PC-3 (cell line): ENCODE results near the gene PMEPA1. TPM values are rescaled to one million over a fixed set of nuclear protein-coding genes. Genes with fewer than 3 reads are reported as not detected.

ENCODE experiments used
- ATAC-seq: fragments of 200-7000 bp; cut with Tn5 transposase; 2 replicates; pipeline ENCODE4 v1.9.1; 2020; ENCODE audit warnings: mild to moderate bottlenecking, moderate library complexity
- BruUV-seq: library from RNA; stranded (reverse); fragments of 400-500 nt; replicated peaks from 2 replicates; lab custom pipeline; 2021; lab: Mats Ljungman, UMichigan
- CTCF ChIA-PET: fragments of 300-600 bp; sonication (Branson Sonifier 250); formaldehyde crosslinking; loops from one replicate; lab custom pipeline; 2022; ENCODE audit warnings: antibody characterized with exemption; lab: Charles Lee
- POLR2A ChIA-PET: fragments of 300-600 bp; sonication (Branson Sonifier 250); formaldehyde crosslinking; loops from one replicate; lab custom pipeline; 2022; ENCODE audit warnings: antibody characterized with exemption; ENCODE audit not compliant: unreplicated experiment; lab: Charles Lee
- DNase-seq: peaks from one replicate; pipeline ENCODE4 v3.0.0-alpha.2; 2015
- H2AFZ ChIP-seq: fragments of 300-600 bp; sonication (generic); 2 replicates; pipeline ENCODE4 v1.6.0; 2016; ENCODE audit warnings: antibody characterized with exemption, low read length
- H3F3A ChIP-seq: fragments of 300-600 bp; sonication (generic); one replicate; pipeline ENCODE4 v1.6.0; 2017; ENCODE audit warnings: antibody characterized with exemption, low read length, control low read depth, mild to moderate bottlenecking; ENCODE audit not compliant: unreplicated experiment
- H3K27ac ChIP-seq: fragments of 300-600 bp; sonication (generic); 2 replicates; pipeline ENCODE4 v1.5.1; 2016; ENCODE audit warnings: mild to moderate bottlenecking, low read length
- H3K27me3 ChIP-seq: fragments of 300-600 bp; sonication (generic); 2 replicates; pipeline ENCODE4 v1.6.1; 2016; ENCODE audit warnings: low read length, mixed read lengths
- H3K36me3 ChIP-seq: fragments of 300-600 bp; sonication (generic); 2 replicates; pipeline ENCODE4 v1.6.1; 2016; ENCODE audit warnings: low read depth, mixed run types, low read length, mixed read lengths
- H3K4me1 ChIP-seq: fragments of 300-600 bp; sonication (generic); 2 replicates; pipeline ENCODE4 v1.5.1; 2016; ENCODE audit warnings: low read length; ENCODE audit not compliant: insufficient read depth
- H3K4me2 ChIP-seq: fragments of 300-600 bp; sonication (generic); 2 replicates; pipeline ENCODE4 v1.6.0; 2016; ENCODE audit warnings: low read length
- H3K4me3 ChIP-seq: fragments of 300-600 bp; sonication (generic); 2 replicates; pipeline ENCODE4 v1.5.1; 2016; ENCODE audit warnings: mild to moderate bottlenecking, low read length, mixed read lengths
- H3K79me2 ChIP-seq: fragments of 300-600 bp; sonication (generic); 2 replicates; pipeline ENCODE4 v1.6.1; 2017; ENCODE audit warnings: low read length, mixed read lengths
- H3K9ac ChIP-seq: fragments of 300-600 bp; sonication (generic); 2 replicates; pipeline ENCODE4 v1.6.0; 2016; ENCODE audit warnings: mild to moderate bottlenecking, low read length
- H3K9me2 ChIP-seq: fragments of 300-600 bp; sonication (generic); replicated peaks from 2 replicates; pipeline ENCODE4 v1.6.1; 2016; ENCODE audit warnings: mixed run types, low read length, mixed read lengths
- H3K9me3 ChIP-seq: fragments of 300-600 bp; sonication (generic); 2 replicates; pipeline ENCODE4 v1.6.1; 2016; ENCODE audit warnings: low read length, mixed read lengths
- H4K20me1 ChIP-seq: fragments of 300-600 bp; sonication (generic); 2 replicates; pipeline ENCODE4 v1.6.1; 2016; ENCODE audit warnings: low read length, mixed read lengths
- EZH2 ChIP-seq: fragments of 300-600 bp; sonication (generic); IDR thresholded peaks from one replicate; pipeline ENCODE4 v1.6.1; 2017; ENCODE audit warnings: antibody characterized with exemption, mild to moderate bottlenecking, low read length; ENCODE audit not compliant: unreplicated experiment
- EZH2phosphoT487 ChIP-seq: fragments of 300-600 bp; sonication (generic); IDR thresholded peaks from 2 replicates; pipeline ENCODE4 v1.6.1; 2018; ENCODE audit warnings: mild to moderate bottlenecking, antibody characterized with exemption, low read length, borderline replicate concordance
- intact Hi-C: fragments of 100-400 bp; cut with micrococcal nuclease; formaldehyde crosslinking; loops from 2 replicates; pipeline ENCODE4 v1.9.0; 2023
- total RNA-seq: library from RNA; depleted of rRNA; stranded (reverse); fragments of >200 nt; gene quantifications from 2 replicates; pipeline ENCODE4 v1.2.3, GENCODE V29; 2014
- TF ChIP-seq, protein P1 (sequence below): fragments of 300-600 bp; sonication (generic); conservative IDR thresholded peaks from 2 replicates; pipeline ENCODE4 v1.5.1; 2017; ENCODE audit warnings: antibody characterized with exemption, low read depth, mild to moderate bottlenecking, low read length

PMEPA1 gene
- total RNA-seq, 1 experiment from 2014 or later: 21.9 TPM

DNA sequence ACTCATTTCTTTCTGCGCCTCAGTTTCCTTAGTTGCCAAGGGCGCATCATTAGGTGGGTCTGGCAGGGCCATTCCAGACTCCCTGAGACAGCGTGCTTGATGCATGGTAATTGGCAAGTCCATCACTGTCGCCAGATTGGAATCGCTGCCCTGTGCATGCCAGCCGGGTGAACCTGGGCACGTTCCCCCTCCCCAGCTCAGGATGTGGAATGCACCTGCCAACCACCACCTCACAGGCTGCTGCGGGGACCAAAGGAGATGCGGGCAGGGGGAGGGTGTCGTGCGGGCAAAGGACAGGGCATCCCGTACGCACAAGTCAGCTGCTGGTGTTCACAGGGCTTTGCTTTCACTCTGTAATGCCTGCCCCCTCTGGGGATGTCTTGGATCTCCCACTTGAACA, 36.4 kb upstream of the PMEPA1 start:
- ATAC-seq: no peak
- no peaks in the 10 kb centered on the region for H3K79me2 ChIP-seq
- TF ChIP-seq, protein P1, sequence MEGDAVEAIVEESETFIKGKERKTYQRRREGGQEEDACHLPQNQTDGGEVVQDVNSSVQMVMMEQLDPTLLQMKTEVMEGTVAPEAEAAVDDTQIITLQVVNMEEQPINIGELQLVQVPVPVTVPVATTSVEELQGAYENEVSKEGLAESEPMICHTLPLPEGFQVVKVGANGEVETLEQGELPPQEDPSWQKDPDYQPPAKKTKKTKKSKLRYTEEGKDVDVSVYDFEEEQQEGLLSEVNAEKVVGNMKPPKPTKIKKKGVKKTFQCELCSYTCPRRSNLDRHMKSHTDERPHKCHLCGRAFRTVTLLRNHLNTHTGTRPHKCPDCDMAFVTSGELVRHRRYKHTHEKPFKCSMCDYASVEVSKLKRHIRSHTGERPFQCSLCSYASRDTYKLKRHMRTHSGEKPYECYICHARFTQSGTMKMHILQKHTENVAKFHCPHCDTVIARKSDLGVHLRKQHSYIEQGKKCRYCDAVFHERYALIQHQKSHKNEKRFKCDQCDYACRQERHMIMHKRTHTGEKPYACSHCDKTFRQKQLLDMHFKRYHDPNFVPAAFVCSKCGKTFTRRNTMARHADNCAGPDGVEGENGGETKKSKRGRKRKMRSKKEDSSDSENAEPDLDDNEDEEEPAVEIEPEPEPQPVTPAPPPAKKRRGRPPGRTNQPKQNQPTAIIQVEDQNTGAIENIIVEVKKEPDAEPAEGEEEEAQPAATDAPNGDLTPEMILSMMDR: no peak
- no peak for TF ChIP-seq EZH2
- no peak for TF ChIP-seq EZH2phosphoT487
- no peaks in the 10 kb centered on the region for H3F3A ChIP-seq
- POLR2A ChIA-PET: no interaction called here
- no peak overlapping the region for H3K9ac ChIP-seq
- no peak overlapping the region for H3K4me3 ChIP-seq
- H4K20me1 ChIP-seq: no peaks in the 10 kb centered on the region
- H3K4me1 ChIP-seq: peaks cover 26% of the 10 kb centered on the region
- no peaks in the 10 kb centered on the region for H3K9me3 ChIP-seq
- intact Hi-C loops: no loop called here
- CTCF ChIA-PET: no interaction called here
- DNase-seq: no peak
- no peak overlapping the region for H2AFZ ChIP-seq
- H3K9me2 ChIP-seq: no peaks in the 10 kb centered on the region
- no peak overlapping the region for H3K4me2 ChIP-seq
- no peaks in the 10 kb centered on the region for H3K36me3 ChIP-seq
- BruUV-seq: no TSS peak
- no peaks in the 10 kb centered on the region for H3K27me3 ChIP-seq
- H3K27ac ChIP-seq: no peak overlapping the region

DNA sequence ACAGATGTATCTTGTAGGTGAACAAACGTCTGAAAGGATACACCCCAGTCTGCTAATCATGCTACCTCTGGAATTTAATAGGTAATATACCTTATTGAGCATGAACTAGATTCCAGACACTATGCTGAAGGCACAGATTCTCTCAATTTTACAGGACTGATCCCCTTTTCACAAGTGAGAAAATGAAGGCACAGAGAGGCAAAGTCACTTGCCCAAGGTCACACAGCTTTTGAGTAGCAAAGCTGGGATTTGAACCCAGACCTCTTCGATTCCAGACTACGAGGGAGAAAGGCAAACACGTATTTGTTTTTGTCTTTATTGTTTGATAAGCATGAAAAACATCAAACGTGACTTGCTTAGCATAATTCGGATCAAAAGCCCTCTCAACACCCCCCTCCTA, 34.4 kb upstream of the PMEPA1 start:
- Histone ChIP-seq H3K9ac (no peak overlapping the region), H3K79me2 (no peaks in the 10 kb centered on the region), H3K27ac (no peak overlapping the region), H3K9me3 (no peaks in the 10 kb centered on the region), H3F3A (no peaks in the 10 kb centered on the region), H3K4me2 (no peak overlapping the region), H3K9me2 (no peaks in the 10 kb centered on the region), H3K27me3 (no peaks in the 10 kb centered on the region), H3K4me1 (peaks cover 23% of the 10 kb centered on the region), H2AFZ (no peak overlapping the region), H4K20me1 (no peaks in the 10 kb centered on the region), H3K36me3 (no peaks in the 10 kb centered on the region), H3K4me3 (no peak overlapping the region)
- ChIA-PET POLR2A (no interaction called here), CTCF (no interaction called here)
- no TSS peak for BruUV-seq
- no peak for DNase-seq
- intact Hi-C loops: no loop called here
- TF ChIP-seq, protein P1: no peak
- TF ChIP-seq EZH2phosphoT487: no peak
- TF ChIP-seq EZH2: no peak
- ATAC-seq: no peak

DNA sequence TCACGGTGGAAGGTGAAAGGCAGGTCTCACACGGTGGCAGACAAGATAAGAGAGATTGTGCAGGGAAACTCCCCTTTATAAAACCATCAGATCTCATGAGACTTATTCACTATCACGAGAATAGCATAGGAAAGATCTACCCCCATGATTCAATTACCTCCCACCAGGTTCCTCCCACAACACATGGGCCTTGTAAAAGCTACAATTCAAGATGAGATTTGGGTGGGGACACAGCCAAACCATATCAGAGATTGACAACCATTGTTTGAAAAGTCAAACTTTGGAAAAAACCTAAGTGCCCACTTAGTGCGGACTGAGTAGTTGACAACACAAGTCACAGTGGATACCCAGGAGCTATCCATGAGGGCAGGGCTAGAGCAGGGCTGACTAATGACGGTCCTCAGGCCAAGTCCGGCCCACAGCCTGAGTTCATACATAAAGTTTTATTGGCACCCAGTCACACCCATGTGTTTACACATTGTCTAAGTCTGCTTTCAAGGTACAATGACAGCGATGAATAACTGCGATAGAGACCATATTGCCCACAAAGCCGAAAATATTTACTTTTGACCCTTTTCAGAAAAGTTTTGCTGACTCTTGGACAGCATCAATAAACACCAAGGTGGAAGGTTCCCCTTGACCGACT, 33.8 kb upstream of the PMEPA1 start:
- H3K27me3 ChIP-seq: no peaks in the 10 kb centered on the region
- H3F3A ChIP-seq: no peaks in the 10 kb centered on the region
- no peak overlapping the region for H2AFZ ChIP-seq
- ATAC-seq (peak; percentile 73), DNase-seq (peak; percentile 82)
- CTCF ChIA-PET: no interaction called here
- no peaks in the 10 kb centered on the region for H3K79me2 ChIP-seq
- H4K20me1 ChIP-seq: no peaks in the 10 kb centered on the region
- H3K9ac ChIP-seq: no peak overlapping the region
- peaks cover 17% of the 10 kb centered on the region for H3K4me1 ChIP-seq
- H3K4me2 ChIP-seq: no peak overlapping the region
- intact Hi-C loops: no loop called here
- BruUV-seq: no TSS peak
- POLR2A ChIA-PET: no interaction called here
- H3K9me2 ChIP-seq: no peaks in the 10 kb centered on the region
- H3K36me3 ChIP-seq: no peaks in the 10 kb centered on the region
- no peak overlapping the region for H3K27ac ChIP-seq
- TF ChIP-seq EZH2phosphoT487 (no peak), EZH2 (no peak)
- TF ChIP-seq, protein P1: no peak
- H3K4me3 ChIP-seq: no peak overlapping the region
- H3K9me3 ChIP-seq: no peaks in the 10 kb centered on the region
